Erythroblast (primary cell): ENCODE results near the gene VRK3.
"Not testable (repeated sequence)": the region's sequence is repeated elsewhere in the genome, so short reads cannot be mapped to it uniquely, and the experiment has no call there.

Experiments
- DNase-seq, 2 experiments: peaks; one replicate each; lab custom pipeline; 2025; lab: John Stamatoyannopoulos, UW
- GATA1 ChIP-seq: IDR thresholded peaks from 2 replicates; pipeline ENCODE4 v1.6.1; 2011; ENCODE audit warnings: low read depth, mild to moderate bottlenecking, control low read depth, low read length, moderate library complexity
- POLR2A ChIP-seq: IDR thresholded peaks from 2 replicates; pipeline ENCODE4 v1.6.1; 2011; ENCODE audit warnings: mild to moderate bottlenecking, low read length

VRK3 gene, protein sequence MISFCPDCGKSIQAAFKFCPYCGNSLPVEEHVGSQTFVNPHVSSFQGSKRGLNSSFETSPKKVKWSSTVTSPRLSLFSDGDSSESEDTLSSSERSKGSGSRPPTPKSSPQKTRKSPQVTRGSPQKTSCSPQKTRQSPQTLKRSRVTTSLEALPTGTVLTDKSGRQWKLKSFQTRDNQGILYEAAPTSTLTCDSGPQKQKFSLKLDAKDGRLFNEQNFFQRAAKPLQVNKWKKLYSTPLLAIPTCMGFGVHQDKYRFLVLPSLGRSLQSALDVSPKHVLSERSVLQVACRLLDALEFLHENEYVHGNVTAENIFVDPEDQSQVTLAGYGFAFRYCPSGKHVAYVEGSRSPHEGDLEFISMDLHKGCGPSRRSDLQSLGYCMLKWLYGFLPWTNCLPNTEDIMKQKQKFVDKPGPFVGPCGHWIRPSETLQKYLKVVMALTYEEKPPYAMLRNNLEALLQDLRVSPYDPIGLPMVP

GRCh38 chr19:50025022-50025793 lies at the start of gene VRK3:
Gene VRK3, minus strand, starts transcription at chr19:50025372. Its CDS starts 9,210 bp downstream, at chr19:50016162.
- peak; percentile 100 for DNase-seq
- TF ChIP-seq POLR2A = peak; percentile 81
- TF ChIP-seq GATA1 = no peak

DNA sequence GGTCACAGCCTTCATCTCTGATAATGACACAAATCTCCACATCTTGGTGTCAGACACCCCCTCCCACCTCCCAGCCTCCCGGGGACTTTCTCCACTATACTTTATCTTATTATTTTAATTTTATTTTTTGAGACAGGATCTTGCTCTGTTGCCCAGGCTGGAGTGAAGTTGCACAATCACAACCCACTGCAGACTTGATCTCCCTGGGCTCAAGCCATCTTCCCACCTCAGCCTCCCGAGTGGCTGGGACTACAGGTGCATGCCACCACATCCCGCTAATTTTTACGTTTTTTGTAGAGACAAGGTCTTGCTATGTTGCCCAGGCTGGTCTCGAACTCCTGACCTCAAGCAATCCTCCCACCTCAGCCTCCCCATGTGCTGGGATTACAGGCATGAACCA lies 43.2 kb upstream of the VRK3 start:
- not testable (repeated sequence) for DNase-seq

- DNase-seq = no peak
- TF ChIP-seq GATA1 = no peak
- no peak for TF ChIP-seq POLR2A
These were observed 42.4 kb upstream of the VRK3 start for GRCh38 chr19:50067575-50067974.

GRCh38 chr19:50065938-50066337 lies 40.8 kb upstream of the VRK3 start:
- no peak for TF ChIP-seq POLR2A
- no peak for TF ChIP-seq GATA1
- DNase-seq = no peak

DNA sequence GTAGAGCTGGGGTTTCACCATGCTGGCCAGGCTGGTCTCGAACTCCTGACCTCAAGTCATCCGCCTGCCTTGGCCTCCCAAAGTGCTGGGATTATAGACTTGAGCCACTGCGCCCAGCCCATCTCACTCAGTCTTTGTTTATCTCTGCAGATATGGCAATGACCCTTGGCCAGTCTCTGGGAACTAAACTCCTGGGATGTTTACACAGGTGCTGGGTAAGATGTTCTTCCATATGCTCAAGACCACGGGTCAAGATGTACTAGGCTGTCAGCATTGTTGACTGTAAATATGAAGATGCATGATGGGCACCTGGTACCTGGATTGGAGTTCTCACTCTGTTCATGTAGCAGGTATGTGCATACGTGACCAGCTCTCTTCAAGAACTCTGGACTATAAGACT lies 36.5 kb upstream of the VRK3 start:
- TF ChIP-seq POLR2A (no peak), GATA1 (no peak)
- DNase-seq = no peak

DNA sequence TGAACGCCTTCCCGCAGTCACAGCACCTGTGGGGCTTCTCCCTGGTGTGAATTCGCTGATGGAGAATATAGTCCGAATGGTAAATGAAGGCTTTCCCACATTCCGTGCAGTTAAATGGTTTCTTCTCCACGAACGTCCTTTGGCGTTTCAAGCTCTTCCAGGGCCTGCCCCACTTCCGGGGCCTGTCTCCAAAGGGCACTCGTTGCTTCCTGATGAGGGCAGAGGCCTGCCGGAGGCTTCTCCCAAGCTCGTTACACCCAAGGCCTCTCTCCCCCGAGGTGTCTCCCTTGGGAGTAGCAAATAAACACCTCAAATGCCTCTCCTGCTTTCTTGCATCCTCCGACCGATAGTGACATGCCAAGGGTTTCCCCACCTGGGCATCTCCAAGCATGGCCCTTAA lies 34.9 kb upstream of the VRK3 start:
- no peak for TF ChIP-seq GATA1
- DNase-seq = no peak

GRCh38 chr19:50059045-50059444 lies 33.9 kb upstream of the VRK3 start:
- TF ChIP-seq POLR2A (no peak), GATA1 (no peak)
- DNase-seq = no peak

- TF ChIP-seq POLR2A (no peak), GATA1 (no peak)
- no peak for DNase-seq
These were observed 33.3 kb upstream of the VRK3 start for GRCh38 chr19:50058425-50058824.

DNA sequence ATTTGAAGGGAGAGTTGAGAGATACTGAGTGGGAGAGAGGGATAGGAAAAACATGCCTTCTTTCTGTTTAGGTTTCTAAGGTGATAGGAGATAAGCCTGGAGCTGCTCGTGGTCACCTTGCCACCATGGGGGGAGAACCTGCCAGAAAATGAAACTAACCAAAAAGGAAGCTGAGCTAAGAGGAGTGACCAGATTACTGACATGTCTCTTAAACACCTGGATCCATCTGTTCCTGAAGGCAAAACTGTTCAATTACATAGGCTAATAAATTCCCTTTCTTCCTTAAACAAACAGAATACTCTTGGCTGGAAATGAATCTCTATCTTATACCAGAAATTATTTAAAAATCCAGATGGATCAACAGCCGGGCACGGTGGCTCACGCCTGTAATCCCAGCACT lies 27.9 kb upstream of the VRK3 start:
- no peak for DNase-seq
- TF ChIP-seq GATA1 = no peak
- no peak for TF ChIP-seq POLR2A

DNA sequence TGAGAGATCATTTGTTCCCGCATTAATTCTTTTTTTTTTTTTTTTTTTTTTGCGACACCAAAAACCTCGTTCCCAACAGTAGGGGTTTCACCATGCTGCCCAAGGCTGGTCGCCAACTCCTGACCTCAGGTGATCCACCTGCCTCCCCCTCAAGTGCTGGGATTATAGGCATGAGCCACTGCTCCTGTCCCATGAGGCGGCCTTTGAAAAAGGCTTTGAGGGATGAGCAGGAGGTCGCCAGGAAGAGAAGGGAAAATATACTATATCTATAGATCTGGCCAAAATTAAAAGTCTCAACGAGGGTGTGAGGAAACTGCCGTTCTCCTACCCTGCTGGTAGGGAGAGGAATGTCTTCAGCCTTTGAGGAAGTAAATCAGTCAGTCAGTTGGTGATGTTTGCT lies 26.8 kb upstream of the VRK3 start:
- TF ChIP-seq POLR2A (no peak), GATA1 (no peak)
- DNase-seq = no peak

DNA sequence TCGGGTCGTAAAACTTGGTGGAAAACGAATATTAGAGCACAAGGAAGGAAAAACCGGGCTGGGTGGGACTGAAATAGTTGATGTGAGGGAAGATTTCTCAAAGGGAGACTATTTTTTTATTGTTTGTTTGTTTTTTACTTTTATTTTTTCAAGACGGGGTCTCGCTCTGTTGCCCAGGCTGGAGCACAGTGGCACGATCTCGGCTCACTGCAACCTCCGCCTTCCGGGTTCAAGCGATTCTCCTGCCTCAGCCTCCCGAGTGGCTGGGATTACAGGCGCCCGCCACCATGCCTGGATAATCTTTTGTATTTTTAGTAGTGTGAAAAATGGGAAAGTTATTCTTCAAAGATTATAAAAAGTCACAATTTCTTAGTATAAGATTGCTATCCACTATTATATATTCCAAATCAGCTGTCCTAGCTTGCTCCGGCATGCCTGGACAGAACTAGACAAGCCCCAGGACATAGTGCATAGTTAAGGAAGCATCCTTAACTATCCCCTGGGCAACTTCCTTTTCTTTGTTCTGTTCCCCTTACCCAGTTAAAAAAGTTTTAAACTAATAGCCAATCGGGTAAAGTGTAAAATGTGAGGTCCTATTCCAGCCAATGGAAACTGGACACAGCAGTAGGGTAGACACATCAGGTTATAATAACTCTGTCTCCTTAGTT lies 26.2 kb upstream of the VRK3 start:
- not testable (repeated sequence) for DNase-seq

GRCh38 chr19:50050406-50051227 lies 25.4 kb upstream of the VRK3 start:
- peak; percentile 54 to 69 for DNase-seq
- TF ChIP-seq GATA1 (no peak), POLR2A (no peak)

DNA sequence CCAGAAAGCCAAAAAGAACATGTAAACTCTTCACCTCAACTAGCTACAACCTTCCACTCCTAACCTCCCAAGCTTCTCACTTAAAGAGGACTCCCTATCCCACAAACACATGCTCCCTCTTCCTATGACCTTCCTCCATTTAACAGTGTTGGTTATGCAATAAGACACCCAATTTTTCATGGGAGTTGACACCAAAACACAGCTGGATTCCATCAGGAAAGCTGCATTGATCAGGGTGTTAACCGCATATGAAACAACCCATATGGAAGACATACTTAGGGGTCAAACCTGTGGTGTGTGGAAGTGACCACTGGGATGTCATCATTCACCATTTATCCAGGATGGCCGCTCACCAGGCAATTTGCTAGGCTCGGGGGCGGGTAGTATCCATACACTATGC lies 22.5 kb upstream of the VRK3 start:
- TF ChIP-seq POLR2A (no peak), GATA1 (no peak)
- DNase-seq = no peak
